Breast epithelium (tissue), 3 donors: ENCODE measurements around the gene ATP13A3.

Experiments
- POLR2A ChIP-seq: fragments of 450-650 bp; IDR thresholded peaks from one replicate; pipeline ENCODE4 v1.6.1; 2016; ENCODE audit warnings: antibody characterized with exemption, mild to moderate bottlenecking, moderate library complexity
- POLR2AphosphoS5 ChIP-seq, 3 donors: sonication (generic); formaldehyde crosslinking; IDR thresholded peaks; one replicate each; pipeline ENCODE4 v1.6.1; 2017; ENCODE audit warnings: antibody characterized with exemption in 3 of 3
- TF ChIP-seq, protein P1 (sequence below), 3 donors: fragments of 450-650 bp; IDR thresholded peaks; one replicate each; pipeline ENCODE4 v1.5.1; 2016 to 2017; ENCODE audit warnings: antibody characterized with exemption in 3 of 3, mild to moderate bottlenecking in 3 of 3, moderate library complexity in 3 of 3

DNA sequence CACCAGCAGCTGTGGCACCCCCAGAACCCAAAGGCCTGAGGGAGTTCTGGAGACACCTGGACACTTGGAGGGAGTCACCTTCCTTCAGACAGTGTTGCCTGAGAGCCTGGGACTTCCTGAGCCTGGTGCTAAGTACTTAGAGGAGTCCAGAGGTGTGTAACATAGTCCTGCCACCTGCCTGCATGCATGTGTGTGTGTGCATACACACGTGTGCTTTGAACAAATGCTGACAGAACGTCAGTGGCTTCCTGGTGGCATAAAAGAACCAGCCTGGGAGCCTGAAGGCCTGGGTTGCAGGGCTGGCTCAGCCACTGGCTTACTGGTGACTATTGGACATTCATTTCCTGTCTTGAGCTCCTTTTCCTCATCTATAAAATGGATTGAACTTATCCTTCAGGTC lies 132.5 kb downstream of the ATP13A3 start:
- TF ChIP-seq, protein P1, sequence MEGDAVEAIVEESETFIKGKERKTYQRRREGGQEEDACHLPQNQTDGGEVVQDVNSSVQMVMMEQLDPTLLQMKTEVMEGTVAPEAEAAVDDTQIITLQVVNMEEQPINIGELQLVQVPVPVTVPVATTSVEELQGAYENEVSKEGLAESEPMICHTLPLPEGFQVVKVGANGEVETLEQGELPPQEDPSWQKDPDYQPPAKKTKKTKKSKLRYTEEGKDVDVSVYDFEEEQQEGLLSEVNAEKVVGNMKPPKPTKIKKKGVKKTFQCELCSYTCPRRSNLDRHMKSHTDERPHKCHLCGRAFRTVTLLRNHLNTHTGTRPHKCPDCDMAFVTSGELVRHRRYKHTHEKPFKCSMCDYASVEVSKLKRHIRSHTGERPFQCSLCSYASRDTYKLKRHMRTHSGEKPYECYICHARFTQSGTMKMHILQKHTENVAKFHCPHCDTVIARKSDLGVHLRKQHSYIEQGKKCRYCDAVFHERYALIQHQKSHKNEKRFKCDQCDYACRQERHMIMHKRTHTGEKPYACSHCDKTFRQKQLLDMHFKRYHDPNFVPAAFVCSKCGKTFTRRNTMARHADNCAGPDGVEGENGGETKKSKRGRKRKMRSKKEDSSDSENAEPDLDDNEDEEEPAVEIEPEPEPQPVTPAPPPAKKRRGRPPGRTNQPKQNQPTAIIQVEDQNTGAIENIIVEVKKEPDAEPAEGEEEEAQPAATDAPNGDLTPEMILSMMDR (IDR thresholded peaks at IDR 0.05), result no peak
- TF ChIP-seq POLR2AphosphoS5 (IDR thresholded peaks at IDR 0.05), result no peak
- TF ChIP-seq POLR2A, result no peak
